Activated gamma-delta T cell treated with anti-CD3 and anti-CD28 coated beads, Interleukin-2, amount 50 U/mL, for 16 hours (primary cell): ENCODE measurements around the gene TMEM86A.
"Not testable (repeated sequence)": the region's sequence is repeated elsewhere in the genome, so short reads cannot be mapped to it uniquely, and the experiment has no call there.

Experiments used
- DNase-seq: peaks from one replicate; pipeline ENCODE4 v3.0.0-alpha.2; 2020; ENCODE audit warnings: low read depth

The TMEM86A gene

DNA sequence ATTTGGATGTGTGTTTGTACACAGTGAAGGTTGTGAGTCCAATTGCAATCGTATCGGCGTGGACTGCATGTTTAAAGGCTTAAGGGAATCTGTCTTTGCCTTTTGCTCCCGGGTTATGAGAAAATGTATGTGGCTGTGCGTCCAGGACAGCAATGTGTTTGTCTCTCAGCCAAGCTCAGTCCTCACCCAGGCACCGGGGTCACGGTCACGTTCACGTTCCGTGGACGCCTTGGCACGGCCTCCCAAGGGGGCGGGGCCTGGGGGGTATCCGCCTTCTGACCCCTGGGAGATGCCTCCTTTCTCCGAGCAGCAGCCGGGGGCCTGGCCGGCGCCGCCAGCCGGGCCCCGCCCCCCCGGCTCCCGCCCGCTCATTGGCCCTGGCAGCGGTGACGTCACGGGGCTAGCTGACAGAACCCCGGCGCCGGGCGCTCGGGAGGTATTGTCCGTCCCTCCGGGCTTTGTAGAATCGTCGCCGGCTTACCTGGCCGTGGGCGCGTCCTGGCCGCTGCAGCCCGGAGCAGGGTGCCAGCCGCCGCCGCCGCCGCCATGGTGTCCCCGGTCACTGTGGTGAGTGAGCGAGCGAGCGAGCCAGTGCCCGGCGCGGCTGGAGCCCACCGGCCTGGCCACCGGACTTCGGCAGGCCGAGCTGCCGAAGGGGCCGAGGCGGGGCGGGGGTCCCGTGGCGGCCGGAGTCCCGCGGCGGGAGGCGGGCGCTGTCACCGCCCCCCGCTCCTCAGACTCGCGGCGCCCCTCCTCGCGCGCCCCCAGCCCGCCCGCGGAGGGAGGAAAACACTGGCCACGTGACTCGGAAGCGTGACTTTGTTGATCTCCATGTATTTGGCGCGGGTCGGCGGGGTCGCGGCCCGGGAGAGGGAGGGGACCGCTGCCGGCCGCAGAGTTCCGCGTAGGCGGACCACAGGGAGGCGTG is at the start of gene TMEM86A:
Gene TMEM86A (plus strand): TSS at position 439 of the 928 bp plus-strand sequence. CDS start 108 bp downstream, at position 547.
- peak; percentile 81 for DNase-seq

DNA sequence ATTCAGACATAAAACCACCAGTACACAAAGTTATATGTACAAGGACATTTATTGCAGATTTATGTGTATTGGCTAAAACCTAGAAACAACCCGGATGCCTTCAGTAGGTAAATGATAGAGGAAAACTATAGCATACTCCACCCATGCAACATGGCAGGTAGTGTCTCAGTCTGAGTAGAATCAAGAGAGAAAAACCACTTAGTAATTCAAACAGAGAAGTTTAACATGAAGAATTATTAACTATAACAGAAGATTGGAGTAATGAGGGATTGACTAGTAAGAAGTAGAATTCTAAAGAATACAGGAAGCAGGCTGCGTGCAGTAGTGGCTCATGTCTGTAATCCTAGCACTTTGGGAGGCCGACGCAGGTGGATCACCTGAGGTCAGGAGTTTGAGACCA is 48.2 kb upstream of the TMEM86A start:
- no peak for DNase-seq

DNA sequence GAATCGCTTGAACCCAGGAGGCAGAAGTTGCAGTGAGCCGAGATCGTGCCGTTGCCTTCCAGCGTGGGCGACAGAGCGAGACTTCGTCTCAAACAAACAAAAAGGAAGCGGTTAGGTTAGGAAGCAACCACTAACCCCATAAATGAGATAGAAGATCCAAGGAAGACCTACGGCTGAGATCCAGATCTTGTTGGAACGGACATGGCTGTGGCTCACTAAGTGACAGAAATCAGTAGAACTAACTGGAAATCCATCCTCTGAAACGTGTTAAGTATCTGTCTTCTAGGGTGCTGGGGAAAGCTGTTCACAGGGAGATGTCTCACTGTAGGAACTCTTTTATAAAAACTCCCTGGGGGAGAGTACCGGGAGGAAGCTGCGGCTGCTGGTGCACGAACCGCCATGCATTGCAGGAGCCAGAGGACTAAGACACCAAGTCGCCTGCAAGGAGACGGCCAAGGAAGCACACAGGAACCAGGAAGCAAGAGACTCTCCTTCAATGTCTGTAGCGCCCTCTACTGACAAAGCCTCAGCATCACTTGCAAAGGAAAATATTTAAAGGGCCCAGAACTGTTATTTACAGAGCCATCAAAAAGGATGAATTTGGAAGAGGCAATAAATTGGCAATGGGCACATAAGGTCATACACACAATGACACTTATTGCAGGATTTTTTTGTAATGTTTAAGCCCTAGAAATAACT is 47.6 kb upstream of the TMEM86A start:
- DNase-seq: no peak

- no peak for DNase-seq
These were observed 40.9 kb upstream of the TMEM86A start for GRCh38 chr11:18657673-18658072.

DNA sequence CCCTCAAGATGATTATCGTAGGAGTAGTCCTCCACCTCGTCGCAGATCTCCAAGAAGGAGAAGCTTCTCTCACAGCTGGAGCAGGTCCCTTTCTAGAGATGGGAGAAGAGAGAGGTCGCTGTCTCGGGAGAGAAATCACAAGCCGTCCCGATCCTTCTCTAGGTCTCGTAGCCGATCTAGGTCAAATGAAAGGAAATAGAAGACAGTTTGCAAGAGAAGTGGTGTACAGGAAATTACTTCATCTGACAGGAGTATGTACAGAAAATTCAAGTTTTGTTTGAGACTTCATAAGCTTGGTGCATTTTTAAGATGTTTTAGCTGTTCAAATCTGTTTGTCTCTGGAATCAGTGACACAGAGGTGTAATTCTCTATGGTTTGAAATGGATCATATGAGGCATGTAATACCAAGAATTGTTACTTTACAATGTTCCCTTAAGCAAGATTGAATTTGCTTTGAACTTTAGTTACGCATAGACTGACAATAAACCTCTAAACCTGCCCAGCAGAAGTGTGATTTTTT is 33.2 kb upstream of the TMEM86A start:
- not testable (repeated sequence) for DNase-seq

DNA sequence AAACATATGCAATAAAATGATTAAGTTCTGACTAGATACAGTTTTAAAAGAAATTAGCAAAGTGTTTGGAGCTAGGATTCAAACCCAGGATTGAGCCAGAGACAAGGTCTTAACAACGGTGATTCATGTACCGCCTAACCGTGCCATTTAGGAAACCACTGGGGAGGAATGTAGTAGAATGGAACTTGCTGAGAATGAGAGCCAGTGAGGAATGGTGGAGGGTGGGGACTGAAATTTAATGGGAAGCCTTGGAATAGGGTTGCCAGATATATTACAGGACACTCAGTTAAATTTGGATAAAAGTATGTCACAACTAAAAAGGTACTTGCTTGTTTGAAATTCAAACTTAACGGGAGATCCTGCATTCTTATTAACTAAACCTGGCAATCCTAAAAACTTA is 30.4 kb upstream of the TMEM86A start:
- DNase-seq: no peak

- DNase-seq: no peak
These were observed 29.4 kb upstream of the TMEM86A start for GRCh38 chr11:18669219-18669596.

- DNase-seq: no peak
These were observed 28.9 kb upstream of the TMEM86A start for GRCh38 chr11:18669711-18670110.

- no peak for DNase-seq
These were observed 27.3 kb upstream of the TMEM86A start for GRCh38 chr11:18671246-18671645.

DNA sequence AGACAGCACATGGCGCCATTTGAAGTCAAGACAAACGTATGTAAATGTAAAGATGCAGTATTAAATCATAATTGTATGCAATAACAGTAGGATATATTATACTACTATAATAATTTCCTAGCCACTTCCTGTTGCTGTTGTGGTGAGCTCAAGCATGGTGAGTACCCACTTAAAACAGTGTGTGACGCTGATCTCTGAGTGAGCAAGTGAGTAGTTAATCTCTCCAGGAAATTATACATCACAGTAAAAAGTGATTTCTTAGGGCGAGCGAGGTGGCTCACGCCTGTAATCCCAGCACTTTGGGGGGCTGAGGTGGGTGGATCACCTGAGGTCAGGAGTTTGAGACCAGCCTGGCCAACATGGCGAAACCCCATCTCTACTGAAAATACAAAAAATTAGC is 26.4 kb upstream of the TMEM86A start:
- peak; percentile 5 for DNase-seq

GRCh38 chr11:18676803-18677202 is 21.8 kb upstream of the TMEM86A start:
- DNase-seq: no peak

DNA sequence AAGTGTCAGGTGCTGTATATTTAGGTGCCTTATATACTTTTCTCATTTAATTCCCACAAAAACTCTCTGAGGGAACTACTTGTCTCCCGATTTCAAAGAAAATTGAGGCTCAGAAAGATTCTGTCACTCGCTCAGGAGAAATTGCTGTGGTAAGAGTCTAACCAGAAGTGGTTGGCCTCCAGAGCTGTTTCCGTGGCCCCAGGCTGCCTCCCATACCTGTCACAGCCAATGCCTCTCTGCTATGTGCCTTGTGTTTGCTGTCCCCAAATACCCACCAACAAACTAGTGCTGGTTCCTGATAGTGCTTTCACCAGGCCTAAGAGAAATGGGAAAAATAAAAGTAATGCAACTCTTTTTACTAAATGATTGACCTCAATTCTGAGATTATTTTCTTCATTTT is 21.0 kb upstream of the TMEM86A start:
- no peak for DNase-seq

DNA sequence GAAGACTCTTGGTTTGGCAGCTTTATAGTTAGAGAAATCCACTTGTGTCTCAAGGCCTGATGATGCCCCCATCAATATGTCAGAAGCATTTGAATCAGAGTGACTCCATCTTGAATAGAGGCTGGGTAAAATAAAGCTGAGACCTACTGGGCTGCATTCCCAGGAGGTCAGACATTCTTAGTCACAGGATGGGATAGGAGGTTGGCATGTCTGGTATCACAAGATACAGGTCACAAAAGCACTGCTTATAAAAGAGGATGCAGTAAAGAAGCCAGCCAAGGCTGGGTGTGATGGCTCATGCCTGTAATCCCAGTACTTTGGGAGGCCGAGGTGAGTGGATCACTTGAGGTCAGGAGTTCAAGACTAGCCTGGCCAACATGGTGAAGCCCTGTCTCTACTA is 16.6 kb upstream of the TMEM86A start:
- not testable (repeated sequence) for DNase-seq

DNA sequence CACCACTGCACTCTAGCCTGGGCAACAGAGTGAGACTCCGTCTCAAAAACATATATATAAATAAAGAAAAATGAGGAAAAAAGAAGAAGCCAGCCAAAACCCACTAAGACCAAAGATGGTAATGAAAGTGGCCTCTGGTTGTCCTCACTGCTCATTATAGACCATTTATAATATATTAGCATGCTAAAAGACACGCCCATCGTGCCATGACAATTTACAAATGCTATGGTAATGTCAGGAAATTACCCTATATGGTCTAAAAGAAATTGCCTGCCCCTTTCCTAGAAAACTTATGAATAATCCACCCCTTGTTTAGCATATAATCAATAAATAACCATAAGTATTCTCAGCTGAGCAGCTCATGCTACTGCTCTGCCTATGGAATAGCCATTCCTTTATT is 16.1 kb upstream of the TMEM86A start:
- no peak for DNase-seq

DNA sequence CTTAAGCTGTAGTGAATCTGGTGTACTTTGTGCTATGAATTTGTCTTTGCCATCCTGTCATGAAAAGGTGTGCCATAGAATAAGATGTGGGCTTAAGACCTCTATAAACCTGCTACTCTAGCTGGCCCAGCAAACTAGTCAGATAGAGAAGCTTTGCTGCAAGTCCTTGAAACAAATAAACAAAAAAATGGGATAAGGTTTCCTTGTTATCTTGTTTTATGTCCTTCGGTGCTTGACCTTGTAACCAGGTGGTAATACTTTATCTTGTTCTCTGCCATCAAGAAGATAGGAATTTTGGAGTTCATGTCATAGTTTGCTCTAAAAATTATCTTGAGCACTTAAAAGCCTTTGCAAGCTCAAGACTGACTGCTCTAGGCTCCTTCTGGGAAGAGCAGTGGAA is 14.3 kb upstream of the TMEM86A start:
- no peak for DNase-seq

DNA sequence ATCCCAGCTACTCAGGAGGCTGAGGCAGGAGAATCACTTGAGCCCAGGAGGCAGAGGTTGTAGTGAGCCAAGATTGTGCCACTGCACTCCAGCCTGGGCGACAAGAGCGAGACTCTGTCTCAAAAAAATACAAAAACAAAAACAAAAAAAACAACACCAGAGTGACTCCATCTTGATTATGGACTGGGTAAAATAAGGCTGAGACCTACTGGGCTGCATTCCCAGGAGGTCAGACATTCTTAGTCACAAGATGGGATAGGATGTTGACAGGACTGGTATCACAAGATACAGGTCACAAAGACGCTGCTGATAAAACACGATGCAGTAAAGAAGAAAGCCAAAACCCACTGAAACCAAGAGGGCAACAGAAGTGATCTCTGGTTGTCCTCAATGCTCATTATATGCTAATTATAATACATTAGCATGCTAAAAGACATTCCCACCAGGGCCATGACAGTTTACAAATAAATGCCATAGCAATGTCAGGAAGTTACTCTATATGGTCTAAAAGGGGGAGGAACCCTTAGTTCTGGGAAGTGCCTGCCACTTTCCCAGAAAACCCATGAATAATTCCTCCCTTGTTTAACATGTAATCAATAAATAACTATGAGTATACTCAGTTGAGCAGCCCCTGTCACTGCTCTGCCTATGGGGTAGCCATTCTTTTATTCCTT is 7.0 kb upstream of the TMEM86A start:
- DNase-seq: not testable (repeated sequence)

- no peak for DNase-seq
These were observed 5.4 kb upstream of the TMEM86A start for GRCh38 chr11:18692941-18693760.

DNA sequence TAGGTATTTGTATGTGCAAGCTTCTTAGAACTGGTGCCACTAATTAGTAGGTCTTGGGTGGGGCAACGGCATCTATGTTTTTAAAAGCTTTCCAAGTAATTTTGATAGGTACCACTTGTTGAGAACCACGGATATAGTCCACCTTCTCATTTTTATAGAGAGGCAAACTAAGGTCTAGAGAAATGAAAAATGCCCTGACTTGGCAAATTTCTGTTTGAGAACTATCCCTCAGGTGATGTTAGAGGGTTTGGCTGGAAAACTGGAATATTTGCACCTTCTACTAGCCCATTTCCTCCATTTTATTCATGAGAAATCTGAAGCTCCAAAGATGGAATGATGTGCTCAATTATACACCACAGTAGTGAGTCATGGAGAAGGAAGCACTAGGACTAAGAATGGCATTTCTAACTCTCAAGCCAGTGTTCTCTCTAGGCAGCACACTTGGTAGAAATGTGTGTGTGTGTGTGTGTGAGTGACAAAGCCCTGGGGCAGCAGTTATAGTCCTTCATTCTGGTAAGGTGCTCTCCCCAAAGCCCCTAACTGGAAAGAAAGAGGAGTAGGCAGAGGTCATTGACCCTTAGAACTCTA is 1.8 kb upstream of the TMEM86A start:
- DNase-seq: no peak

GRCh38 chr11:18697576-18697975 is 1.0 kb upstream of the TMEM86A start:
- no peak for DNase-seq

GRCh38 chr11:18699269-18699596 is 654 bp downstream of the TMEM86A start:
- no peak for DNase-seq

DNA sequence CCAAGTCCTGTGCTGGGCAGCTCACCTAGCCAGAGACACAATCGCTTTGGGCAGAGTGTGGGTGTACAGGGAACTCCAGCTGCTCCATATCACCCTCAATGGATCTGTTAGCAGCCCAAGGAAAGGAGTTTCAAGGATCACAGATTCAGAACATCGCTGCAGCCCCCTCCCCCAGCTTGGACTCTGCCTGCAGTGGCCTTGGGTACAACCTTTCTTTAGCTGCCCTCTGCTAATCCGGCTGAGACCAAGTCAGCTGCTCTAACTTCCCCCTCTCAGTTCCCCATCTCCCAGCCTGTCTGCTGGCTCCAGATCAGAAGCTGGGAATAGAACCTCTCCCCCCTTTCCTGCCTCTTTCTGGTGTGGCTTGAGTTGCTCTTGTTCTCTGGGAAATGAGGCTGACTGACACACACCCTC is 1.3 kb downstream of the TMEM86A start:
- DNase-seq: no peak
